K562 (cell line): ENCODE data around the gene BCAS3. TPM values are rescaled to one million over a fixed set of nuclear protein-coding genes. Genes with fewer than 3 reads are reported as not detected.

Experiments
- ATAC-seq: fragments of 200-7000 bp; cut with Tn5 transposase; 3 replicates; pipeline ENCODE4 v1.9.1; 2020; ENCODE audit warnings: moderate library complexity
- BruUV-seq: library from RNA; stranded (reverse); fragments of 400-500 nt; replicated peaks from 2 replicates; lab custom pipeline; 2021; lab: Mats Ljungman, UMichigan
- CTCF ChIA-PET: fragments of 300-600 bp; formaldehyde crosslinking; extraction: SDS; loops from one replicate; lab custom pipeline; 2021; ENCODE audit warnings: low intra/inter-chr PET ratio; lab: Yijun Ruan, JAX
- POLR2A ChIA-PET: fragments of 300-600, 350-650 bp; sonication (Branson Sonifier 250); formaldehyde crosslinking; extraction: SDS; loops from one replicate; lab custom pipeline; 2021; ENCODE audit warnings: antibody characterized with exemption, inconsistent platforms; lab: Yijun Ruan, JAX
- DNase-seq, 4 experiments: peaks; one replicate each; pipeline versions ENCODE4 v3.0.0 to v3.0.0-alpha.2; 2011 to 2018; ENCODE audit warnings: low spot score in 3 of 4, mixed read lengths in 3 of 4; ENCODE audit errors: extremely low read depth in 1 of 4
- FAIRE-seq: peaks from 2 replicates; lab custom pipeline; 2011; peaks lifted over from hg19 to GRCh38; lab: Jason Lieb, UNC
- H2AFZ ChIP-seq: 2 replicates; pipeline ENCODE4 v1.6.0; 2011; ENCODE audit warnings: low read depth, low read length, control low read depth, inconsistent platforms
- H3K27ac ChIP-seq: fragments of 200-600 bp; 3 replicates; pipeline ENCODE4 v1.8.0; 2011; ENCODE audit warnings: low read depth, mild to moderate bottlenecking, control low read depth, inconsistent platforms, low read length, moderate library complexity, mixed read lengths; ENCODE audit errors: extremely low read depth
- H3K27me3 ChIP-seq, 2 experiments: fragments of 300-600 bp in 1 of 2; 2 replicates in 1 of 2; 3 replicates in 1 of 2; pipeline versions ENCODE4 v1.6.0 to v1.8.0; 2011; ENCODE audit warnings: inconsistent platforms in 2 of 2, low read length in 2 of 2, mild to moderate bottlenecking in 1 of 2, mixed read lengths in 1 of 2, moderate library complexity in 1 of 2; ENCODE audit not compliant: control insufficient read depth in 2 of 2, insufficient read depth in 2 of 2
- H3K36me3 ChIP-seq: fragments of 300-600 bp; 3 replicates; pipeline ENCODE4 v1.8.0; 2011; ENCODE audit warnings: mild to moderate bottlenecking, low read length, inconsistent platforms; ENCODE audit not compliant: control insufficient read depth, insufficient read depth
- H3K4me1 ChIP-seq, 2 experiments: fragments of 200-600 bp in 1 of 2; replicated peaks in 1 of 2; 2 replicates in 1 of 2; 3 replicates in 1 of 2; pipeline versions ENCODE4 v1.5.1 to v1.8.0; 2011; ENCODE audit warnings: inconsistent platforms in 2 of 2, low read length in 2 of 2, mild to moderate bottlenecking in 1 of 2, mixed read lengths in 1 of 2, moderate library complexity in 1 of 2; ENCODE audit not compliant: control insufficient read depth in 2 of 2, insufficient read depth in 2 of 2
- H3K4me2 ChIP-seq: 2 replicates; pipeline ENCODE4 v1.6.1; 2011; ENCODE audit warnings: low read length, control low read depth, inconsistent platforms, mixed read lengths; ENCODE audit not compliant: insufficient read depth
- H3K4me3 ChIP-seq: fragments of 200-600 bp; sonication (generic), shearing (Covaris generic); 2 replicates; pipeline ENCODE4 v1.5.1; 2016; ENCODE audit warnings: control low read depth, inconsistent platforms
- H3K79me2 ChIP-seq: fragments of 200-600 bp; 3 replicates; pipeline ENCODE4 v1.8.0; 2011; ENCODE audit warnings: low read length, inconsistent platforms; ENCODE audit not compliant: control insufficient read depth, insufficient read depth
- H3K9ac ChIP-seq, 2 experiments: 2 replicates each; pipeline versions ENCODE4 v1.6.0 to v1.6.1; 2011; ENCODE audit warnings: low read depth in 2 of 2, low read length in 2 of 2, control low read depth in 1 of 2, inconsistent platforms in 1 of 2, mild to moderate bottlenecking in 1 of 2, mixed read lengths in 1 of 2; ENCODE audit not compliant: insufficient read depth in 1 of 2
- H3K9me1 ChIP-seq: one replicate; pipeline ENCODE4 v1.6.0; 2011; ENCODE audit warnings: inconsistent platforms, mild to moderate bottlenecking, low read length, moderate library complexity; ENCODE audit not compliant: control insufficient read depth, insufficient read depth
- H3K9me3 ChIP-seq: replicated peaks from 2 replicates; pipeline ENCODE4 v1.5.1; 2011; ENCODE audit warnings: low read depth, low read length, inconsistent platforms; ENCODE audit not compliant: control insufficient read depth, insufficient read depth
- H4K20me1 ChIP-seq: replicated peaks from 2 replicates; pipeline ENCODE4 v1.6.1; 2011; ENCODE audit warnings: low read length, inconsistent platforms, mixed read lengths; ENCODE audit not compliant: control insufficient read depth, insufficient read depth
- ARID1B ChIP-seq: fragments of 450-650 bp; IDR thresholded peaks from 2 replicates; pipeline ENCODE4 v1.6.1; 2016; ENCODE audit warnings: antibody characterized with exemption, mild to moderate bottlenecking, inconsistent platforms
- HSF4 ChIP-seq: fragments of 250-450 bp; sonication (Bioruptor Pico); IDR thresholded peaks from 2 replicates; pipeline ENCODE4 v2.1.2; 2022; ENCODE audit warnings: mild to moderate bottlenecking, moderate library complexity, borderline replicate concordance
- RBM14 ChIP-seq: fragments of 200-400 bp; formaldehyde crosslinking; IDR thresholded peaks from 2 replicates; pipeline ENCODE4 v1.6.1; 2018; ENCODE audit warnings: low read depth, mild to moderate bottlenecking, low read length, moderate library complexity, borderline replicate concordance; ENCODE audit not compliant: insufficient read depth
- WGBS: fragments of 100-300 bp; shearing (Covaris generic); methylation state at CpG from one replicate; pipeline ENCODE4 v1.1.6; 2016; ENCODE audit warnings: low coverage, mixed read lengths; ENCODE audit not compliant: insufficient coverage; ENCODE audit errors: missing lambda C conversion rate; 5-methylcytosine and 5-hydroxymethylcytosine counted together
- in situ Hi-C: fragments of 300-500 bp; cut with MboI; formaldehyde crosslinking; loops from 4 replicates; pipeline ENCODE4 v1.15.0; 2018; ENCODE audit warnings: inconsistent platforms, mixed read lengths
- intact Hi-C: fragments of 100-400 bp; cut with micrococcal nuclease; formaldehyde crosslinking; loops from 2 replicates; pipeline ENCODE4 v1.14.2; 2022
- polyA plus RNA-seq, 8 experiments: library from polyadenylated mRNA; depleted of rRNA in 4 of 8; stranded (reverse) in 5 of 8; unstranded in 3 of 8; fragments of >200 nt; fragmentation: Nextera tagmentation in 2 of 8; fragmentation: Illumina TruSeq in 1 of 8; extraction: Ambion mirVana in 2 of 8; extraction: Trizol in 1 of 8; gene quantifications; 2 replicates each; pipeline versions ENCODE4 v1.2.1 to v1.2.3, GENCODE V29; 2011 to 2014; ENCODE audit warnings: inconsistent platforms in 1 of 8, missing spikeins in 1 of 8
- total RNA-seq, 7 experiments: library from RNA; depleted of rRNA in 6 of 7; stranded (reverse); fragments of >200 nt in 6 of 7; fragmentation: Illumina TruSeq in 2 of 7; extraction: Trizol in 2 of 7; gene quantifications; 2 replicates each; pipeline versions ENCODE4 v1.2.1 to v1.2.3, GENCODE V29; 2011 to 2021; ENCODE audit warnings: low replicate concordance in 1 of 7
- TF ChIP-seq, protein P1 (sequence below): fragments of 250-450 bp; sonication (Bioruptor Pico); IDR thresholded peaks from 2 replicates; pipeline ENCODE4 v1.8.0; 2021; ENCODE audit warnings: mild to moderate bottlenecking, moderate library complexity
- TF ChIP-seq, protein P2 (sequence below): IDR thresholded peaks from 2 replicates; pipeline ENCODE4 v1.6.1; 2016; ENCODE audit warnings: missing genetic modification characterization, missing compliant biosample characterization
- TF ChIP-seq, protein P3 (sequence below): fragments of 200-800 bp; sonication (Bioruptor generic); IDR thresholded peaks from 2 replicates; pipeline ENCODE4 v1.6.1; 2017; ENCODE audit warnings: missing genetic modification characterization, missing compliant biosample characterization
- TF ChIP-seq, protein P4 (sequence below): fragments of 450-650 bp; IDR thresholded peaks from 2 replicates; pipeline ENCODE4 v1.7.1; 2018; ENCODE audit warnings: mild to moderate bottlenecking, low read depth; ENCODE audit not compliant: partially characterized antibody

BCAS3 gene
- total and polyA plus RNA-seq, 9 of the 15 experiments (the other 6 are each of a cell fraction or from before 2014, with no cell fraction given): 1.9 to 5.5 (median 3.5) TPM

- TF ChIP-seq ARID1B (peak; percentile 98), HSF4 (CRISPR knock-in tag) (no peak)
Observed at GRCh38 chr17:61175298-61176142, 497.9 kb downstream of the BCAS3 start (continued).

DNA sequence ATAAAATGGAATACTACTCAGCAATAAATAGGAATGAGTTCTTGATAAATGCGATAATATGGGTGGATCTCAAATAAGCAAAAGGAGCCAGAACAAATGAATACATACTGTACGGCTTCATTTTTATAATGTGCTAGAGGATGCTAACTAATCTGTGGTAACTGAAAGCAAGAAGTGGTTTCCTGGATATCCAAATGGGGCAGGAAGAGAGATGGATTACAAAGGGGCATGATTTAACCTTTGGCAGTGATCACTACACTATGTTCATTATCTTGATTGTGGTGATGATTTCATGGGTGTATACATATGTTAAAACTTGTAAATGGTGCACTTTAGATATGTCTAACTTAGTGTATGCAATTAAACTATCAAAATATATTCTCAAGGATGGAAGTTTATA, 499.7 kb downstream of the BCAS3 start:
- H3K4me1 ChIP-seq: peaks cover 4 to 11% of the 10 kb centered on the region in 2 experiments; a peak in 3 of 5 replicates
- H3K4me3 ChIP-seq: no peak overlapping the region
- no peaks in the 10 kb centered on the region for H3K9me3 ChIP-seq
- BruUV-seq: no TSS peak
- ATAC-seq: no peak
- 49% methylated on average over 2 of the region's 2 CpGs for WGBS
- no peaks in the 10 kb centered on the region for H4K20me1 ChIP-seq
- no peaks in the 10 kb centered on the region for H3K27me3 ChIP-seq
- no peak overlapping the region for H3K9ac ChIP-seq
- no peak overlapping the region for H3K4me2 ChIP-seq
- CTCF ChIA-PET: no interaction called here
- intact Hi-C loops (no loop called here), in situ Hi-C loops (no loop called here)
- POLR2A ChIA-PET: no interaction called here
- no peaks in the 10 kb centered on the region for H3K79me2 ChIP-seq
- DNase-seq: no peak
- no peaks in the 10 kb centered on the region for H3K9me1 ChIP-seq
- no peak overlapping the region for H3K27ac ChIP-seq
- no peaks in the 10 kb centered on the region for H3K36me3 ChIP-seq
- no peak overlapping the region for H2AFZ ChIP-seq
- no peak for FAIRE-seq
- TF ChIP-seq RBM14: no peak
- TF ChIP-seq, protein P1, sequence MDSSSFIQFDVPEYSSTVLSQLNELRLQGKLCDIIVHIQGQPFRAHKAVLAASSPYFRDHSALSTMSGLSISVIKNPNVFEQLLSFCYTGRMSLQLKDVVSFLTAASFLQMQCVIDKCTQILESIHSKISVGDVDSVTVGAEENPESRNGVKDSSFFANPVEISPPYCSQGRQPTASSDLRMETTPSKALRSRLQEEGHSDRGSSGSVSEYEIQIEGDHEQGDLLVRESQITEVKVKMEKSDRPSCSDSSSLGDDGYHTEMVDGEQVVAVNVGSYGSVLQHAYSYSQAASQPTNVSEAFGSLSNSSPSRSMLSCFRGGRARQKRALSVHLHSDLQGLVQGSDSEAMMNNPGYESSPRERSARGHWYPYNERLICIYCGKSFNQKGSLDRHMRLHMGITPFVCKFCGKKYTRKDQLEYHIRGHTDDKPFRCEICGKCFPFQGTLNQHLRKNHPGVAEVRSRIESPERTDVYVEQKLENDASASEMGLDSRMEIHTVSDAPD: no peak
- TF ChIP-seq, protein P2, sequence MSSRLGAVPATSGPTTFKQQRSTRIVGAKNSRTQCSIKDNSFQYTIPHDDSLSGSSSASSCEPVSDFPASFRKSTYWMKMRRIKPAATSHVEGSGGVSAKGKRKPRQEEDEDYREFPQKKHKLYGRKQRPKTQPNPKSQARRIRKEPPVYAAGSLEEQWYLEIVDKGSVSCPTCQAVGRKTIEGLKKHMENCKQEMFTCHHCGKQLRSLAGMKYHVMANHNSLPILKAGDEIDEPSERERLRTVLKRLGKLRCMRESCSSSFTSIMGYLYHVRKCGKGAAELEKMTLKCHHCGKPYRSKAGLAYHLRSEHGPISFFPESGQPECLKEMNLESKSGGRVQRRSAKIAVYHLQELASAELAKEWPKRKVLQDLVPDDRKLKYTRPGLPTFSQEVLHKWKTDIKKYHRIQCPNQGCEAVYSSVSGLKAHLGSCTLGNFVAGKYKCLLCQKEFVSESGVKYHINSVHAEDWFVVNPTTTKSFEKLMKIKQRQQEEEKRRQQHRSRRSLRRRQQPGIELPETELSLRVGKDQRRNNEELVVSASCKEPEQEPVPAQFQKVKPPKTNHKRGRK (tag): no peak
- TF ChIP-seq, protein P3, sequence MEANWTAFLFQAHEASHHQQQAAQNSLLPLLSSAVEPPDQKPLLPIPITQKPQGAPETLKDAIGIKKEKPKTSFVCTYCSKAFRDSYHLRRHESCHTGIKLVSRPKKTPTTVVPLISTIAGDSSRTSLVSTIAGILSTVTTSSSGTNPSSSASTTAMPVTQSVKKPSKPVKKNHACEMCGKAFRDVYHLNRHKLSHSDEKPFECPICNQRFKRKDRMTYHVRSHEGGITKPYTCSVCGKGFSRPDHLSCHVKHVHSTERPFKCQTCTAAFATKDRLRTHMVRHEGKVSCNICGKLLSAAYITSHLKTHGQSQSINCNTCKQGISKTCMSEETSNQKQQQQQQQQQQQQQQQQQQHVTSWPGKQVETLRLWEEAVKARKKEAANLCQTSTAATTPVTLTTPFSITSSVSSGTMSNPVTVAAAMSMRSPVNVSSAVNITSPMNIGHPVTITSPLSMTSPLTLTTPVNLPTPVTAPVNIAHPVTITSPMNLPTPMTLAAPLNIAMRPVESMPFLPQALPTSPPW (CRISPR knock-in tag): no peak
- TF ChIP-seq, protein P4, sequence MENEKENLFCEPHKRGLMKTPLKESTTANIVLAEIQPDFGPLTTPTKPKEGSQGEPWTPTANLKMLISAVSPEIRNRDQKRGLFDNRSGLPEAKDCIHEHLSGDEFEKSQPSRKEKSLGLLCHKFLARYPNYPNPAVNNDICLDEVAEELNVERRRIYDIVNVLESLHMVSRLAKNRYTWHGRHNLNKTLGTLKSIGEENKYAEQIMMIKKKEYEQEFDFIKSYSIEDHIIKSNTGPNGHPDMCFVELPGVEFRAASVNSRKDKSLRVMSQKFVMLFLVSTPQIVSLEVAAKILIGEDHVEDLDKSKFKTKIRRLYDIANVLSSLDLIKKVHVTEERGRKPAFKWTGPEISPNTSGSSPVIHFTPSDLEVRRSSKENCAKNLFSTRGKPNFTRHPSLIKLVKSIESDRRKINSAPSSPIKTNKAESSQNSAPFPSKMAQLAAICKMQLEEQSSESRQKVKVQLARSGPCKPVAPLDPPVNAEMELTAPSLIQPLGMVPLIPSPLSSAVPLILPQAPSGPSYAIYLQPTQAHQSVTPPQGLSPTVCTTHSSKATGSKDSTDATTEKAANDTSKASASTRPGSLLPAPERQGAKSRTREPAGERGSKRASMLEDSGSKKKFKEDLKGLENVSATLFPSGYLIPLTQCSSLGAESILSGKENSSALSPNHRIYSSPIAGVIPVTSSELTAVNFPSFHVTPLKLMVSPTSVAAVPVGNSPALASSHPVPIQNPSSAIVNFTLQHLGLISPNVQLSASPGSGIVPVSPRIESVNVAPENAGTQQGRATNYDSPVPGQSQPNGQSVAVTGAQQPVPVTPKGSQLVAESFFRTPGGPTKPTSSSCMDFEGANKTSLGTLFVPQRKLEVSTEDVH: no peak
